Neutrophil (primary cell): ENCODE measurements around the gene BANF2.

Experiments used
- H3K27ac ChIP-seq: fragments of 200-600 bp; sonication (generic); 2 replicates; pipeline ENCODE4 v1.5.1; 2016; ENCODE audit warnings: mild to moderate bottlenecking, moderate library complexity
- H3K27me3 ChIP-seq: fragments of 200-600 bp; sonication (generic); 2 replicates; pipeline ENCODE4 v1.6.0; 2016; ENCODE audit warnings: mild to moderate bottlenecking
- H3K36me3 ChIP-seq: fragments of 200-600 bp; sonication (generic); 2 replicates; pipeline ENCODE4 v1.5.1; 2017
- H3K4me1 ChIP-seq, 2 experiments: fragments of 200-600 bp in 1 of 2; sonication (generic) in 1 of 2; 1 replicate in 1 of 2; 2 replicates in 1 of 2; pipeline versions ENCODE4 v1.5.1 to v1.6.1; 2013 to 2016; ENCODE audit warnings: low read depth in 1 of 2, low read length in 1 of 2, mild to moderate bottlenecking in 1 of 2, moderate library complexity in 1 of 2; ENCODE audit not compliant: control insufficient read depth in 1 of 2, insufficient read depth in 1 of 2
- H3K4me3 ChIP-seq, 2 experiments: fragments of 200-600 bp in 1 of 2; sonication (generic) in 1 of 2; 1 replicate in 1 of 2; 2 replicates in 1 of 2; pipeline ENCODE4 v1.5.1; 2013 to 2016; ENCODE audit warnings: low read depth in 1 of 2, low read length in 1 of 2, mild to moderate bottlenecking in 1 of 2, moderate library complexity in 1 of 2
- H3K9me3 ChIP-seq: fragments of 200-600 bp; sonication (generic); 2 replicates; pipeline ENCODE4 v1.5.1; 2016
- TF ChIP-seq, protein P1 (sequence below): fragments of 200-600 bp; sonication (generic); IDR thresholded peaks from 2 replicates; pipeline ENCODE4 v1.5.1; 2016; ENCODE audit warnings: antibody characterized with exemption

The BANF2 gene

DNA sequence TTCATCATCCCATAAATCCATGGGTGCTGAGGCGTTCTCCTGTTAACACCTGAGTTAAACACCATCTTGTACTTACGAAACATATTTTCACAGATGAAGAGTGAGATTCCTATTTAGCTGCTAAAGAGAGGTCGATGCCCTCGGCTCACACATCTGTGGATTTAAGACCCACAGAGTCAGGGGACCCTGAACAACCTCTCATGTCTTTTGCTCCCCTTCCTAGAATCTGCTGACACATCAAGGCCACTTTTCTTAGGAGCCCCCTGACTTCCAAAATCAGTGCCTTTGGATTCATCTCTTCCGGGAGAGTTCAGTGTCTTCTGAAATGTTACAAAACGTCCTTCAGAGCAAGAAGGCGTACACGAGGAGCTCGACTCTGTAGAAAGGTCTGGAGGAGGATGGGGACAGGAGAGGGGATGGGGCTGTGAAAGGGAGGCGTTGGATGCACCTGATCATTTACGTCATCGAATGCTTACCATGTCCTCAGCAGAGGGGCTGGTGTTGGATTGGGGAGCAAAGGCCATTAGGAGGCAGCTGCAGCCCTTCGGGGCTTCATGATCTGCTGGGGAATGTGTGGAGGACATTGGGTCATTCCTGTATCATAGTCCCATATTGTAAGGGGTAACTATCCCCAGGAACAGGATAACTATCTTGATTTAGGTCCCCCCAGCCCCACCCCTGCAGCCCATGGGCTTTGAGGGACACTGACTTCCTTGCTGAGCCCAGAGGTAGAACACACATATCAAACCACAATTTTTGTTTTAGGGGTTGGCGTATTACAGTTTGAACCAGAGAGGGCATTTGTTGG is 22.9 kb downstream of the BANF2 start:
- H3K27me3 ChIP-seq = peaks cover 9% of the 10 kb centered on the region
- no peaks in the 10 kb centered on the region for H3K9me3 ChIP-seq
- H3K4me1 ChIP-seq = no peaks in the 10 kb centered on the region
- H3K27ac ChIP-seq = no peak overlapping the region
- no peaks in the 10 kb centered on the region for H3K36me3 ChIP-seq
- H3K4me3 ChIP-seq = no peak overlapping the region
- TF ChIP-seq, protein P1, sequence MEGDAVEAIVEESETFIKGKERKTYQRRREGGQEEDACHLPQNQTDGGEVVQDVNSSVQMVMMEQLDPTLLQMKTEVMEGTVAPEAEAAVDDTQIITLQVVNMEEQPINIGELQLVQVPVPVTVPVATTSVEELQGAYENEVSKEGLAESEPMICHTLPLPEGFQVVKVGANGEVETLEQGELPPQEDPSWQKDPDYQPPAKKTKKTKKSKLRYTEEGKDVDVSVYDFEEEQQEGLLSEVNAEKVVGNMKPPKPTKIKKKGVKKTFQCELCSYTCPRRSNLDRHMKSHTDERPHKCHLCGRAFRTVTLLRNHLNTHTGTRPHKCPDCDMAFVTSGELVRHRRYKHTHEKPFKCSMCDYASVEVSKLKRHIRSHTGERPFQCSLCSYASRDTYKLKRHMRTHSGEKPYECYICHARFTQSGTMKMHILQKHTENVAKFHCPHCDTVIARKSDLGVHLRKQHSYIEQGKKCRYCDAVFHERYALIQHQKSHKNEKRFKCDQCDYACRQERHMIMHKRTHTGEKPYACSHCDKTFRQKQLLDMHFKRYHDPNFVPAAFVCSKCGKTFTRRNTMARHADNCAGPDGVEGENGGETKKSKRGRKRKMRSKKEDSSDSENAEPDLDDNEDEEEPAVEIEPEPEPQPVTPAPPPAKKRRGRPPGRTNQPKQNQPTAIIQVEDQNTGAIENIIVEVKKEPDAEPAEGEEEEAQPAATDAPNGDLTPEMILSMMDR = no peak

DNA sequence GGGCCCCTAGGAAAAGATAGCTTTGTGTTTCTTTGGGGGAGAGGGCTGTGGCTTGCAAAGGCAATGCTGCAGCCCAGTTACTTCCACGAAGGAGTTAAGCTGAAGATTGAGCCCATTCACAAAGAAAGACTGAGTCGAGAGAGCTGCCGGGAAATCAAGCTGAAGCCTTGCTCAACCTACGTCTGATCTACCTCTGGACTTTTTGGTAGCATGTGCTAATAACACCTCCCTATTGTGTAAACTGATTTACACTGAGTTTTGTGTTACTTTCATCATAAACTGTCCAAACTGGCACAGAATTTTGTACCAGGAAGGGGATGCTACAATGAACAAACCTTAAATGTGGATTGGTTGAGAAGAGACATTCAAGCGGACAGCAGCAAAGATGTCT is 23.5 kb downstream of the BANF2 start:
- Histone ChIP-seq H3K4me1 (no peaks in the 10 kb centered on the region), H3K27ac (no peak overlapping the region), H3K27me3 (peaks cover 9% of the 10 kb centered on the region), H3K36me3 (no peaks in the 10 kb centered on the region), H3K4me3 (no peak overlapping the region), H3K9me3 (no peaks in the 10 kb centered on the region)
- TF ChIP-seq, protein P1 = no peak

DNA sequence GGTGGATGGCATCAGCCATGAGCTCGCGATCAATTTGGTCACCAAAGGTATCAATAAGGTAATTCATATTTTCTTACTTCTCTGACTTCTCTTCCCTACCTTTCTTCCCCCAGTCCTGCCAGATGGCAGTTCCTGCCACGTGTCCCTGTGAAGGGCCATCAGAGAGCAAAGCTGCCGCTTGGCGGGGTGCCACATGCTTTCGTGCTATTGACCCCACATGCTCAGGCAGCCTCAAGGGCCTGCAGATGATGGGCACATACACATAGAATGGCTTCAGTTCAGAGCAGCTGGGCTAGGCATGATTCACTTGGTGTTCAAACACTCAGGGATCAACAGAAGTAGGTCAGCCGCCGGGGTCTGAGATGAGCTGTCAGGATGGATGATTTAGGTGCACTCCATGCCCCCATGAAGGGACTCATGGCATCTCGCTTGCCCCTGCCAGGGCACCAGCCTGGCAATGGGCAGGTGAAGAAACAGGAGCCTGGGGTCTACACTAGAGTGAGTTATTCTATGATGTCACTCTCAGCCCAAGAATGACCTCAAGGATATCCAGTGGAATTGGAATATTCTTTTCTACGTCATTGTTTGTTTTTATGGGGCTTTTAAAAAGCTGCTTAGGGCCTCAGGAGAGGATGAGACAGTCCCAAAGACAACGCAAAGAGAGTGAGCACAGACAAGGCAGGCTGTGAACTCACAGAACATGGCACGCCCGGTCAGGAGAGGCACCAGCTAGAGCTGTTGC is 25.5 kb downstream of the BANF2 start:
- H3K27me3 ChIP-seq = peaks cover 9% of the 10 kb centered on the region
- H3K27ac ChIP-seq = no peak overlapping the region
- no peaks in the 10 kb centered on the region for H3K9me3 ChIP-seq
- TF ChIP-seq, protein P1 = no peak
- H3K4me1 ChIP-seq = no peaks in the 10 kb centered on the region
- no peaks in the 10 kb centered on the region for H3K36me3 ChIP-seq
- no peak overlapping the region for H3K4me3 ChIP-seq

DNA sequence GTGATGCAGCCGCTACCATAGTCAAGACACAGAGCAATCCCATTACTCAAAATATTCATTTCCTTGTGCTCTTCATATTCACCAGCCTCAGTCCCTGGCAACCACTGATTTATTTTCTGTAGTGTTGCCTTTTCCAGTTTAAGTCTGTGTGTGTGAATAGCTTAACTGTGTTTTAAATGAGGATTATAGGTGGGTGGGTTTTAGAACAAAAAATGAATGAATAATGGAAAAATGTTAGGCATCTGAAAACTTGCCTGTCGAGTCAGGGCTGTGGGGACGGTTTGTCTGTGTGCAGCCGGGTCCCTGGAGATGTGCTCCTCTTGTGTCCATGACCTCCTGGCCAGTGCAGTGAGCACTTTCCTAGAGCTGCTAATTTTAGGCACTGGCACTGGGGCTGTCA is 27.1 kb downstream of the BANF2 start:
- Histone ChIP-seq H3K27ac (no peak overlapping the region), H3K36me3 (no peaks in the 10 kb centered on the region), H3K27me3 (peaks cover 9% of the 10 kb centered on the region), H3K4me3 (no peak overlapping the region), H3K4me1 (no peaks in the 10 kb centered on the region), H3K9me3 (no peaks in the 10 kb centered on the region)
- TF ChIP-seq, protein P1 = no peak

DNA sequence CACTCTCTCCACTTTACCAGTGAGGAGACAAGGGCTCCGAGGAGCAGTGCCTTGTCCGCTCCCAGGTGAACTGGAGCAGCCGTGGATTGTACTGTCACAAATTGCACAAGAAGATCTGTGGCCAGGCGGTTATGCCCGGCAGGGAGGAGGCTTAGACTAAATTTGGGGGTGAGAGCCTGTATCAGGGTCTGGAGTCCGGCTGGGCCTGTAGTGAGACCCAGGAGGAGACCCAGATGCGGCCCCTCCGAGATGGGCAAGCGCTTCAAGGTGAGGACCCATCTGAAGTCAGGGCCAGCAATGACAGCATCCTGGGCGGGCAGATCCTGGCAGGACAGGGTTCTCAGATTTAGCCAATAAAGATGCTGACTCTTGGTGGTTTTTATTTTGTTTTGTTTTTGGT is 27.6 kb downstream of the BANF2 start:
- H3K36me3 ChIP-seq = no peaks in the 10 kb centered on the region
- H3K9me3 ChIP-seq = no peaks in the 10 kb centered on the region
- H3K4me3 ChIP-seq = no peak overlapping the region
- peaks cover 9% of the 10 kb centered on the region for H3K27me3 ChIP-seq
- H3K4me1 ChIP-seq = no peaks in the 10 kb centered on the region
- no peak overlapping the region for H3K27ac ChIP-seq
- TF ChIP-seq, protein P1 = no peak
